HG02884 (cell line): ENCODE measurements around the gene GLYR1.

Experiments used
- ATAC-seq: cut with Tn5 transposase; IDR thresholded peaks from one replicate; pipeline ENCODE4 v1.9.1; 2021; ENCODE audit warnings: mild to moderate bottlenecking, moderate library complexity; ENCODE audit not compliant: unreplicated experiment

The GLYR1 gene

GRCh38 chr16:4850211-4850610 lies 3.1 kb upstream of the GLYR1 start:
- no peak for ATAC-seq

- ATAC-seq, result peak; percentile 12
Observed at GRCh38 chr16:4847774-4848587, 893 bp upstream of the GLYR1 start.

- peak; percentile 14 for ATAC-seq
Observed at GRCh38 chr16:4846503-4846900, 586 bp downstream of the GLYR1 start.

GRCh38 chr16:4840984-4841383 lies 6.1 kb downstream of the GLYR1 start:
- ATAC-seq, result no peak

GRCh38 chr16:4839942-4840341 lies 7.1 kb downstream of the GLYR1 start:
- ATAC-seq, result no peak

- no peak for ATAC-seq
Observed at GRCh38 chr16:4837733-4838501, 9.2 kb downstream of the GLYR1 start.

GRCh38 chr16:4836727-4837126 lies 10.4 kb downstream of the GLYR1 start:
- no peak for ATAC-seq

- ATAC-seq, result no peak
Observed at GRCh38 chr16:4833584-4833983, 13.5 kb downstream of the GLYR1 start.

- no peak for ATAC-seq
Observed at GRCh38 chr16:4832698-4833343, 14.3 kb downstream of the GLYR1 start.

- ATAC-seq, result no peak
Observed at GRCh38 chr16:4831616-4832015, 15.5 kb downstream of the GLYR1 start.

GRCh38 chr16:4830408-4830807 lies 16.7 kb downstream of the GLYR1 start:
- ATAC-seq, result no peak

- no peak for ATAC-seq
Observed at GRCh38 chr16:4828567-4829321, 18.3 kb downstream of the GLYR1 start.

GRCh38 chr16:4826980-4827379 lies 20.1 kb downstream of the GLYR1 start:
- no peak for ATAC-seq

GRCh38 chr16:4826526-4826925 lies 20.6 kb downstream of the GLYR1 start:
- ATAC-seq, result no peak

- ATAC-seq, result no peak
Observed at GRCh38 chr16:4825196-4825595, 21.9 kb downstream of the GLYR1 start.

- no peak for ATAC-seq
Observed at GRCh38 chr16:4820652-4821051, 26.4 kb downstream of the GLYR1 start.

GRCh38 chr16:4814542-4815173 lies 32.4 kb downstream of the GLYR1 start:
- ATAC-seq, result no peak

- ATAC-seq, result no peak
Observed at GRCh38 chr16:4814046-4814445, 33.0 kb downstream of the GLYR1 start.

GRCh38 chr16:4813251-4814003 lies 33.7 kb downstream of the GLYR1 start:
- no peak for ATAC-seq

- no peak for ATAC-seq
Observed at GRCh38 chr16:4811773-4812172, 35.3 kb downstream of the GLYR1 start.
